Activated CD4-positive, alpha-beta T cell treated with anti-CD3 and anti-CD28 coated beads, Interleukin-2, amount 50 U/mL, for 16 hours (primary cell): ENCODE measurements around the gene TLE4.
"Not testable (repeated sequence)": the region's sequence is repeated elsewhere in the genome, so short reads cannot be mapped to it uniquely, and the experiment has no call there.

Experiments
- DNase-seq: peaks from one replicate; pipeline ENCODE4 v3.0.0-alpha.2; 2020

The TLE4 gene

DNA sequence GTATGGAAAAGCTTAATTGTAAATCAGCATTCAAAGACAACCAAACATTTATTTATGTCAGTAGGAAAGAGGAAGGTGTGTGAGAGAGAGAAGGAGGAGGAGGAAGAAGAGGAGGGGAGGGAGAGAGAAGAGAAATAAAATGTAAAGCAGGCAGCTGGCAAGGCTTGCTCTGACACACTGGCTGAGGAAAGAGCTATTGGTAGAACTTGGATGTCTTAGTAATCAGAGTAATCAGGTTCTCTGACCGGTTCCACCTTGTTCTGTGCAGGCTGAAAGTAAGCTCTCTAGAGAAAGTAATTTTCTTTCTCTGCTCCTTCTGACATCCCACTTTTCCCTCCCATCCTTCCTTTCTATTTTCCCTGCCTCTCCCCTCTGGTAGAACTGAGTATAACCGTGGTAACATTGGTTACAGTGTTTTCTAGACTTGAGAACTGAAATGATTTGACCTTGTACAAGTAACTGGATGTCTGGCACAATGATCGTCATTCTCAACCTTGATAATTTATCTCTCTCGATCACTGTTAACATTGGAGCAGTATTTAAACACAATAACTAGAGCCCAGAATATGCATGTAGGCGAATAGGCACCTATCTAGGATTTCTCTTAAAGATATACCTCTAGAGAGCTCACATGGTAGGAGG is 33.3 kb downstream of the TLE4 start:
- DNase-seq: no peak

DNA sequence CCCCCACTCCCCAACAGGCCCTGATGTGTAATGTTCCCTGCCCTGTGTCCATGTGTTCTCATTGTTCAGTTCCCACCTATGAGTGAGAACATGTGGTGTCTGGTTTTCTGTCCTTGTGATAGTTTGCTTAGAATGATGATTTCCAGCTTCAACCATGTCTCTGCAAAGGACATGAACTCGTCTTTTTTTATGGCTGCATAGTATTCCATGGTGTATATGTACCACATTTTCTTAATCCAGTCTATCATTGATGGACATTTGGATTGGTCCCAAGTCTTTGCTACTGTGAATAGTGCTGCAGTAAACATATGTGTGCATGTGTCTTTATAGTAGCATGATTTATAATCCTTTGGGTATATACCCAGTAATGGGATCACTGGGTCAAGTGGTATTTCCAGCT is 34.8 kb downstream of the TLE4 start:
- not testable (repeated sequence) for DNase-seq

GRCh38 chr9:79609468-79610018 is 37.8 kb downstream of the TLE4 start:
- no peak for DNase-seq

DNA sequence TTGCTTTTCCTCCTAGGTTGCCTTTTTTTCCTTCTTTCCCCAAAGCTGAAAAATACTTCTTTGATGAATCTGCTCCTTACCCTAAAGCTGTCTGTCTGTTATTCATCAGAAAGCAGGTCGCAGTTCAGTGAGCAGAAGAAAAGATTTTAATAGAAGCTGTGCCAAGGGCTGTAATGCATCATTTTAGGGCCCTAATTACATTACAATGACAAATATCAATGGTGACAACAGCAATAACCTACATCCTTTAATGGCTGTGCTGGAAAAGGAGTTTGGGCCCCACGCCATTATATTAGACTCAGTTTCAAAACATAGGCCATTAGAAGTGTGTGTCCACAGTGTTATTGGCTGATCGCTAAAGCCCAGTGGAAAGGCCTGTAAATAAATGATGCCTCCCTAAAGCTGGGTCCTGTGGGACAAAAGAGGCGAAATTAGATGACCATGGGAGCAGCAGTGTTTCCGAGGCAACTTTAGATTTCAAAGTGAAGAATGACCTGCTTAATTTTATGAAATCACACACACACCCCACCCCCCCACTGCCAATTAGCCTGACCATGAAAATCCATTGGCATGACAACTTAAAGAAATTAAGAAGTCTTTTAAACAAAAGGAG is 38.4 kb downstream of the TLE4 start:
- DNase-seq: no peak

GRCh38 chr9:79610791-79611614 is 39.2 kb downstream of the TLE4 start:
- peak; percentile 29 for DNase-seq

- DNase-seq: no peak
Measured at GRCh38 chr9:79613145-79613544, 41.4 kb downstream of the TLE4 start.

DNA sequence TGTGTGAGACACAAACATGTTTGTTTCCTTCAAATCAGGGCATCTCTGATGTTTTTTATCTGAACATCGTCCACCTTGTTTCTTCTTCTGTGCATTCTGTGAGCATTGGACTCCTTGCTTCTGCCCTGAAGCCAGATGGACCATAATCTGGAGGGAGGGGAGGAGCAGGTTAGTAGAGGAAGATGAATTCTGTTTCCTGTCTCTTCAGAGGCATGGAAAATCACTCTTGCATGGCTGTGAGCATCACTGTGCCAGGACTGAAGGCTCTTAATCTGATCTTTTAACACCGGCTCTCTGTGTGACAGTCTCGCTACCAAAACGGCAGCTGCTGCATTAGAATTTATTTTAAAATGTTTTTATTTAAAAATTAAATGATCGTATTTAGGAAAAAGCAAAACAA is 43.3 kb downstream of the TLE4 start:
- no peak for DNase-seq

GRCh38 chr9:79616013-79616412 is 44.2 kb downstream of the TLE4 start:
- no peak for DNase-seq

DNA sequence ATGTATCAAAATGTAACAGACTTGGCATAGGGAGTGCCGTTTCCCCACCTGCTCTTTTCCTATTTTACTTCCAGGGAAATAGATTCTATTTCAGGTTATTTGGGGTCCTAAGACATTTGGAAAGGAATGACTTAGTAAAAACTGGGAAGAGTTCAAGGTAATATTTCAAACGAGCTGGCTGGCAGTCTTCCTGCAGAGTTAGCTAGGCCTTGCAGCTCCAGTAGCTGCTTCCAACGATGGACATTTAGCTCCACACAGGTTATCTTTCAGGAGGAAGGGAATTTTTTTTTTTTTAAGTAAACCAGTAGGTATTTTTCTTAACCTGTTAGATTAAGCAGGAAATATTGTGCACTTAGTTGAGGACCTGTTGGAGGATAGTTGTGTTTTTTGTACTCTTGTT is 45.2 kb downstream of the TLE4 start:
- no peak for DNase-seq

GRCh38 chr9:79617395-79617794 is 45.6 kb downstream of the TLE4 start:
- no peak for DNase-seq

GRCh38 chr9:79619930-79620329 is 48.2 kb downstream of the TLE4 start:
- no peak for DNase-seq

GRCh38 chr9:79621916-79622575 is 50.3 kb downstream of the TLE4 start:
- no peak for DNase-seq

GRCh38 chr9:79623799-79624721 is 52.3 kb downstream of the TLE4 start:
- peak; percentile 76 for DNase-seq

DNA sequence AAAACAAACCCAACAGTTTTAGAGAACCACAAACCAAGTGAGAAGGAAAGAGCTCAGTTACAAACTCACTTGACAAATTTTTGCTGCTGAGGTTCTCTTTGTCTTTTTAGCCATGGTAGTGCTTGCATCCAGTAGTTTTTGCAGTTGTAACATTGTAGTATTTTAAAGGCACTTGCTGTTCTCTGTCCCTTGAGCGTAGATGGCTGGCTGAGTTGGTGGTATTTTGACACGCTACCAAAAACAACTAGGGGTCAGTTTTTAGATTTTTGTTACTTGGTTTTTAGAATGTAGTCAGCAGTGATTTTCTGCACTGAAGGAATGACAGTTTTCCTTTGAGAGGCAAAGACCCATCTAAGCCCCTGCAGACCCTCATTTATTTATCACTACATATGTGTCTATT is 58.0 kb downstream of the TLE4 start:
- no peak for DNase-seq

- DNase-seq: peak; percentile 72
Measured at GRCh38 chr9:79630521-79631403, 59.0 kb downstream of the TLE4 start.

- no peak for DNase-seq
Measured at GRCh38 chr9:79632060-79632459, 60.3 kb downstream of the TLE4 start.

- DNase-seq: no peak
Measured at GRCh38 chr9:79632705-79633104, 60.9 kb downstream of the TLE4 start.

GRCh38 chr9:79633558-79633957 is 61.8 kb downstream of the TLE4 start:
- DNase-seq: peak; percentile 28

GRCh38 chr9:79637177-79637925 is 65.6 kb downstream of the TLE4 start:
- DNase-seq: peak; percentile 53

DNA sequence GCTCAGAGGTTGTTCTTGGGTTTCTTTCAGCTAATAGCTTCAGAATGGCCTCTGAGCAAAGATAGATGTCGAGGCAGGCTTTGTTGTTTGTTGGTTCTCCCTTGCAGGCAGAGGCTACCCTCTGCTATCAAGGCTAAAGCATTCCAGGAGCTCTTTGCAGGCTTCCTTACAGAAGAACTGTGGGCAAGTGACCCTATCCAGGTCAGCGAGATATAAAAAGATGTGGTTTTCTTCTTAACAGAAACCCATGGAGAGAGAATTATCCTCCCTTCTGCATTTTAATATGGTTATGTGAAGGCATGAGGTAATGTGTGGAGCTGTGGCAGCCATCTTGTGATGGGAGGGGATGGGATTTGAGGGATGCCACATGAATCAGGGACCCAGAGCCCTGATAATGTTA is 67.0 kb downstream of the TLE4 start:
- DNase-seq: no peak
